ENCODE measurements around the gene RTN4RL2.

DNA sequence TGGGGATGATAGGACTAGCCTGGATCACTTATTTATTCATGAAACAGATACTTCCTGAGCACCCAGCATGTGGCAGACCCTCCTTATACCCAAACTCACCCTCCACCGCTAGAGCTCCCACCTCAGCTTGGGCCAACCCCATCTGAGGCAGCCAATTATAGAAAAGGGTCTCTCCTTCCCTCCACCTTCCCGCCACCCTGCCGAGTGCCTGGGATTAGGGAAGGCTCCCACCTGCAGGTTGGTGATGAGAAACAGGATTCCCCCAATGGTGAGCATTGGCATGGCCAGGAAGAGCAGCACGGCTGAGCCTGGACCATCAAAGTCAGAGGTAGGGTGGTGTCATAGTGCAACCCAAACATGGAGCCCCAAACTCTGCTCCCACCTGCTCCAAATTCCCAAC is 39.3 kb upstream of the RTN4RL2 start:
- TF ChIP-seq, protein P1, sequence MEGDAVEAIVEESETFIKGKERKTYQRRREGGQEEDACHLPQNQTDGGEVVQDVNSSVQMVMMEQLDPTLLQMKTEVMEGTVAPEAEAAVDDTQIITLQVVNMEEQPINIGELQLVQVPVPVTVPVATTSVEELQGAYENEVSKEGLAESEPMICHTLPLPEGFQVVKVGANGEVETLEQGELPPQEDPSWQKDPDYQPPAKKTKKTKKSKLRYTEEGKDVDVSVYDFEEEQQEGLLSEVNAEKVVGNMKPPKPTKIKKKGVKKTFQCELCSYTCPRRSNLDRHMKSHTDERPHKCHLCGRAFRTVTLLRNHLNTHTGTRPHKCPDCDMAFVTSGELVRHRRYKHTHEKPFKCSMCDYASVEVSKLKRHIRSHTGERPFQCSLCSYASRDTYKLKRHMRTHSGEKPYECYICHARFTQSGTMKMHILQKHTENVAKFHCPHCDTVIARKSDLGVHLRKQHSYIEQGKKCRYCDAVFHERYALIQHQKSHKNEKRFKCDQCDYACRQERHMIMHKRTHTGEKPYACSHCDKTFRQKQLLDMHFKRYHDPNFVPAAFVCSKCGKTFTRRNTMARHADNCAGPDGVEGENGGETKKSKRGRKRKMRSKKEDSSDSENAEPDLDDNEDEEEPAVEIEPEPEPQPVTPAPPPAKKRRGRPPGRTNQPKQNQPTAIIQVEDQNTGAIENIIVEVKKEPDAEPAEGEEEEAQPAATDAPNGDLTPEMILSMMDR (IDR thresholded peaks at IDR 0.05; ENCODE audit: extremely low read depth in 1 of 2, insufficient read depth in 1 of 2, low read depth in 1 of 2, low read length in 2 of 2) = no peak
- TF ChIP-seq POLR2AphosphoS5 (IDR thresholded peaks at IDR 0.05; ENCODE audit: insufficient read depth, low read depth, low read length) (no peak), EZH2 (IDR thresholded peaks at IDR 0.05; ENCODE audit: borderline replicate concordance, low read depth, low read length, severe bottlenecking) (no peak), GATA2 (IDR thresholded peaks at IDR 0.05; ENCODE audit: insufficient read depth, insufficient read length, low read depth, low read length) (no peak), JUN (IDR thresholded peaks at IDR 0.05; ENCODE audit: borderline replicate concordance, insufficient read depth, insufficient read length, low read depth) (no peak), MYC (IDR thresholded peaks at IDR 0.05; ENCODE audit: low read depth, low read length) (no peak), POLR2A (IDR thresholded peaks at IDR 0.05; ENCODE audit: low read depth, low read length) (no peak), FOS (IDR thresholded peaks at IDR 0.05; ENCODE audit: borderline replicate concordance, insufficient read depth, low read length) (no peak)
- TF ChIP-seq, protein P2, sequence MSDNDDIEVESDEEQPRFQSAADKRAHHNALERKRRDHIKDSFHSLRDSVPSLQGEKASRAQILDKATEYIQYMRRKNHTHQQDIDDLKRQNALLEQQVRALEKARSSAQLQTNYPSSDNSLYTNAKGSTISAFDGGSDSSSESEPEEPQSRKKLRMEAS (IDR thresholded peaks at IDR 0.05; ENCODE audit: insufficient read depth, insufficient read length) = no peak

Data from endothelial cell of umbilical vein (primary cell).